ENCODE results near the gene CYTH3.

CYTH3 gene

DNA sequence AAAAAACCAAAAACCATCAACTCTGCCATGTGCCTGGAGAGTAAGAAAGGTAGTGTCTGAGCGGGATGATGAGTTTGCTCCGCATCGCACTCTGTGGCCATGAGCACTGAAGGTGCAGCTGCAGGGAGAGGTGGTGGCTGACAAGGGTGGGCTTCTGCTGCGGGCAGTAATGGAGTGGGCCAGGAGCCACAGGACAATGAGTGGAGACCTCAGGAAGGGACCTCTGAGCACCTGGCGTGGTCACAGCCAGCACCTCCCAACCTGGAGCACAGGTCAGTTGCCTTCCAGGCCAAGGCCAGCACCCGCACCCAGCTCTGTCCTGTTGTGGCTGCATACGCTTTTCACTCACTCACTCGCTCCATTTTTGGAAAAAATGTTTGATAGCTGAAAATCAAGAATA, 125.8 kb downstream of the CYTH3 start:
- in situ Hi-C loops (cut with MboI; ENCODE audit: low pct_unique_long_range_greater_than_20kb, low sequenced_read_pairs): no loop called here

DNA sequence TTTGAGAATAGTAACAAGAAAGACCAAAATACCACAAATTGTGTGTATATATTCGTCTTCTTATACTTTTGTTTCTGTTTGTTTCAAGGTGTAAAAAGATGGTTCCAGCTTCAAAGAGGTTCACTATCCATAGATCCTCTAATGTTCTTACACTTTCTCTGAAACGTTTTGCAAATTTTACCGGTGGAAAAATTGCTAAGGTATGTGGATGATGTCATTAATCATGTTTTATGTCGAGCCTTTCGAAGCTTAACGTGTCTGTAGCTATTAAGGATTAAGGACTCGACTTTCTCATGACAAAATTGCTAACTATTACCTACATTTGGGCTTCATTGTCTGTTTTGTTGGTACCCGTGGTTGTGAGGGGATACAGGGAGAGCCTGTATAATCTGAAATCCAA, 128.4 kb downstream of the CYTH3 start:
- DNase-seq: no peak
- in situ Hi-C loops (cut with MboI; ENCODE audit: low pct_unique_long_range_greater_than_20kb, low sequenced_read_pairs): no loop called here

More for the DNA sequence above, 125.8 kb downstream of the CYTH3 start:
- DNase-seq: no peak

GRCh38 chr7:6142871-6143380, 129.5 kb downstream of the CYTH3 start:
- no peak for DNase-seq
- in situ Hi-C loops (cut with MboI; ENCODE audit: low pct_unique_long_range_greater_than_20kb, low sequenced_read_pairs): no loop called here

- in situ Hi-C loops (cut with MboI; ENCODE audit: low pct_unique_long_range_greater_than_20kb, low sequenced_read_pairs): no loop called here
- peak; percentile 87 for DNase-seq
Measured at GRCh38 chr7:6139189-6139996, 133.0 kb downstream of the CYTH3 start.

GRCh38 chr7:6136475-6136874, 135.9 kb downstream of the CYTH3 start:
- in situ Hi-C loops (cut with MboI; ENCODE audit: low pct_unique_long_range_greater_than_20kb, low sequenced_read_pairs): no loop called here
- no peak for DNase-seq

- in situ Hi-C loops (cut with MboI; ENCODE audit: low pct_unique_long_range_greater_than_20kb, low sequenced_read_pairs): no loop called here
- DNase-seq: no peak
Measured at GRCh38 chr7:6133249-6133648, 139.2 kb downstream of the CYTH3 start.

DNA sequence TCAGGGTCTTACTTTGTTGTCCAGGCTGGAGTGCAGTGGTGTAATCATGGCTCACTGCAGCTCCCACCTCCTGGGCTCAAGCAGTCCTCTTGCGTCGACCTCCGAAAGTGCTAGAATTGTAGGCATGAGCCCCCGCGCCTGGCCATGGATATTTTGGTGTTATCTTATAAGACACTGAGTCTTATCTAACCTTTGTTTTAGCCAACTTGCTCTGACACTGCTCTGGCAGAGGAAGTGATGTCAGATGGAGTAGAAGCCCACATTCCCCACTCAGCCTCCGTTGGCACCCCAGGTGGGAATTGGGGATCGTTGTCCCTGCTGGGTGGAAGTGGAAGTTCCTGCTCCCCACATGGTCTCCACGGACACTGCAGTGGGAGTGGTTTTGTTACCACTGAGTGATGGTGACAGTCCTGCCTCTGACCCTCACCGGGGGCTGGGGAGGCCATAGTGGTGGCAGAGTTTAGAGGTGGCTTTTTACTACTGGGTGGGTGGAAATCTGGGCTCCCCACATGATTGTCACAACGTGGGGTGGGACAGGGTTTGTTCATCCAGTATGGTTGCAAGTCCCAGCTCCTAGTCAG, 142.3 kb downstream of the CYTH3 start:
- DNase-seq: no peak
- in situ Hi-C loops (cut with MboI; ENCODE audit: low pct_unique_long_range_greater_than_20kb, low sequenced_read_pairs): no loop called here

- DNase-seq: no peak
- in situ Hi-C loops (cut with MboI; ENCODE audit: low pct_unique_long_range_greater_than_20kb, low sequenced_read_pairs): no loop called here
Measured at GRCh38 chr7:6128205-6128604, 144.2 kb downstream of the CYTH3 start.

DNA sequence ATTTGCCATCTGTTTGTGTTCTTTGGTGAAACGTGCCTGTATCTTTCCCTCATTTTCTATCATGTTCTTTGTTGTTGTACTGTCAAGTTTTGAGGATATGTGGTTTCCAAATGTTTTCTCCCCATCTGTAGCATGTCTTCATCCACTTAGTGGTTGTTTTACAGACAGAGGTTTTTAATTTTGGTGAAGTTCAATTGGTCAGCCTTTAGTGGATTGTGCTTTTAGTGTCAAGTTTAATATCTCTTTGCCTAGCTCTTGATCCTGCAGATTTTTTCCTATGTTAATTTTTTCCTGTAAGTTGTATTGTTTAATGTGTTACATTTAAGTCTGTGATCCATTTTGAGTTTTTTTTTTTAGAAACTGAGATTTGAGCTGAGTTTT, 145.3 kb downstream of the CYTH3 start:
- in situ Hi-C loops (cut with MboI; ENCODE audit: low pct_unique_long_range_greater_than_20kb, low sequenced_read_pairs): no loop called here

DNA sequence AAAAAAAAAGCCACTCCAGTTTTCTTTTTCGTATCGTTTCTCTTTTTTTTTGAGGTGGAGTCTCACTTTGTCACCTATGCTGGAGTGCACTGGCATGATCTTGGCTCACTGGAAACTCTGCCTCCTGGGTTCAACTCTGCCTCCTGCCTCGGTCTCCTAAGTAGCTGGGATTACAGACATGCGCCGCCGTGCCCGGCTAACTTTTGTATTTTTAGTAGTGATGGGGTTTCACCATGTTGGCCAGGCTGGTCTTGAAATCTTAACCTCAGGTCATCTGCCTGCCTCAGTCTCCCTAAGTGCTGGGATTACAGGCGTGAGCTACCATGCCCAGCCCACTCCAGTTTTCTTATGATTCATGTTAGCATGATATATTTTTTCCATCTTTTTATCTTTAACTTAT, 148.6 kb downstream of the CYTH3 start:
- in situ Hi-C loops (cut with MboI; ENCODE audit: low pct_unique_long_range_greater_than_20kb, low sequenced_read_pairs): no loop called here
- DNase-seq: no peak

More for the DNA sequence above, 145.3 kb downstream of the CYTH3 start:
- no peak for DNase-seq

DNA sequence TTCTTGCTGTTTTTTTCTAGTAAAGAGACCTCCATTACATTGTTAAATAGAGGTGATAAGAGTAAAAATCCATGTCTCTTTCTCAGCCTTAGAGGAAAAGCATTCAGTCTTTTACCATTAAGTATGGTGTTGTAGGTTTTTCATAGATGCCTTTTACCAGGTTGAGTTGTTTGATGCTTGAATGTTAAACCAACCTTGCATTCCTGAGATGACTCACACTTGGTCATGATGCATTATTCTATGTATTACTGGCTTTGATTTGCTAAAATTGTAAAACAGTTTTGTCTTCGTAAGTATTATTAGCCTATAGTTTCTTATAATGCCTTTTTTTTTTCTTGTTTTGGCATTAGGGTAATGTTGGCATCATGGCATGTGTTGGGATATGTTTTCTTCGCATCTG, 151.3 kb downstream of the CYTH3 start:
- DNase-seq: no peak
- in situ Hi-C loops (cut with MboI; ENCODE audit: low pct_unique_long_range_greater_than_20kb, low sequenced_read_pairs): no loop called here

DNA sequence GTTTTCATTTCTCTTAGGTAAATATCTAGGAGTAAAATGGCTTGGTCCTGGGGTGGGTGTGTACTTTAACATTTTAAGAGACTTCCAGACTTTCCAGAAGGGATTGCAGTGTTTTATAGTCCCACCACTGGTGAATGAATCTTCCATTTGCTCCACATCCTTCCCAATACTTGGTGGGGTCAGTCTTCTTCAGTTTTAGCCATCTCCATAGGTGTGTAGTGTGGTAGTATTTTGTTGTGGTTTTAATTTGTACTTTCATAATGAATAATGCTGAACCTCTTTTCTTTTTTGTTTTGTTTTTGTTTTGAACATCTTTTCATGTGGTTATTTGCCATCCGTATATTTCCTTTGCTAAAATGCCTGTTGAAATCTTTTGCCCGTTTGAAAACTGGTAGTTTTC, 154.9 kb downstream of the CYTH3 start:
- DNase-seq: no peak
- in situ Hi-C loops (cut with MboI; ENCODE audit: low pct_unique_long_range_greater_than_20kb, low sequenced_read_pairs): no loop called here

DNA sequence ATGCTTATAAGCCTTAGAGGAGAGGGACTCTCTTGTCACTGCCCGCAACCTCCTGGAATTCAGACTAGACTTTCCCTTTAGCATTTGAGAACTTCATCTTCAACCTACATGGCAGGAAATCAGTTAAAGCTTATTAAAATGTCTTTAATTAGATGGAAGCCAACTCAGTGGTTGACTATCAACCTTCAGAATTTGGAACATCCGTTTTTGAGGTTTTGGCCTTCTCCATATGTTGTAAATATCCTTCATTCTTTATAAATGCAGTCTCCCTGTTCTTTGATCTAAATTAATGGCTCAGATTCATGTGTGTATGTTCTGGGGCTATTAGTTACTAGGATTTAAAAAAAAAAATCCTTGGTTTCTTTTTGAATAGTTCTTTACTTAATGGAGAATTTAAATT, 156.2 kb downstream of the CYTH3 start:
- DNase-seq: no peak
- in situ Hi-C loops (cut with MboI; ENCODE audit: low pct_unique_long_range_greater_than_20kb, low sequenced_read_pairs): no loop called here
